OCI-LY7 (cell line): ENCODE measurements around the gene USP6NL. TPM values are rescaled to one million over a fixed set of nuclear protein-coding genes. Genes with fewer than 3 reads are reported as not detected.

ENCODE experiments used
- BruUV-seq: library from RNA; stranded (reverse); fragments of 400-500 nt; replicated peaks from 2 replicates; lab custom pipeline; 2021; lab: Mats Ljungman, UMichigan
- CTCF ChIA-PET: fragments of 300-600 bp; sonication (Branson Sonifier 250); formaldehyde crosslinking; loops from one replicate; lab custom pipeline; 2022; ENCODE audit warnings: antibody characterized with exemption; ENCODE audit not compliant: unreplicated experiment; lab: Charles Lee
- POLR2A ChIA-PET: fragments of 300-600 bp; sonication (Branson Sonifier 250); formaldehyde crosslinking; loops from one replicate; lab custom pipeline; 2022; ENCODE audit warnings: antibody characterized with exemption; lab: Charles Lee
- DNase-seq: peaks from one replicate; pipeline ENCODE4 v3.0.0-alpha.2; 2015; ENCODE audit warnings: low spot score
- H2AFZ ChIP-seq: fragments of 200-600 bp; sonication (generic), shearing (Covaris generic); 2 replicates; pipeline ENCODE4 v1.6.1; 2014; ENCODE audit warnings: mild to moderate bottlenecking, antibody characterized with exemption, low read length, moderate library complexity
- H3K27ac ChIP-seq: fragments of 200-600 bp; sonication (generic); 2 replicates; pipeline ENCODE4 v1.5.1; 2014; ENCODE audit warnings: mixed run types, low read depth, mild to moderate bottlenecking, moderate library complexity, low read length, inconsistent platforms; ENCODE audit not compliant: poor library complexity, severe bottlenecking
- H3K36me3 ChIP-seq: fragments of 200-600 bp; sonication (generic); 2 replicates; pipeline ENCODE4 v1.6.1; 2014; ENCODE audit warnings: mild to moderate bottlenecking, antibody characterized with exemption, low read length, moderate library complexity, mixed read lengths; ENCODE audit not compliant: insufficient read depth
- H3K4me1 ChIP-seq: fragments of 200-600 bp; sonication (generic); 2 replicates; pipeline ENCODE4 v1.5.1; 2014; ENCODE audit warnings: mild to moderate bottlenecking, low read length; ENCODE audit not compliant: insufficient read depth, poor library complexity, severe bottlenecking
- H3K4me2 ChIP-seq: fragments of 200-600 bp; sonication (generic); 2 replicates; pipeline ENCODE4 v1.6.1; 2014; ENCODE audit warnings: mild to moderate bottlenecking, low read length
- H3K4me3 ChIP-seq: fragments of 200-600 bp; sonication (generic); 2 replicates; pipeline ENCODE4 v1.5.1; 2014; ENCODE audit warnings: mild to moderate bottlenecking, low read depth, low read length; ENCODE audit not compliant: poor library complexity, severe bottlenecking
- H3K79me2 ChIP-seq: fragments of 200-600 bp; sonication (generic); 2 replicates; pipeline ENCODE4 v1.6.1; 2016; ENCODE audit warnings: low read depth, mild to moderate bottlenecking, low read length, moderate library complexity, mixed read lengths; ENCODE audit not compliant: insufficient read depth
- H3K9me2 ChIP-seq: fragments of 200-600 bp; sonication (generic); 2 replicates; pipeline ENCODE4 v1.6.1; 2016; ENCODE audit warnings: mild to moderate bottlenecking, low read length, mixed read lengths; ENCODE audit not compliant: insufficient read depth
- H3K9me3 ChIP-seq: fragments of 200-600 bp; sonication (generic); 2 replicates; pipeline ENCODE4 v1.6.1; 2014; ENCODE audit warnings: mild to moderate bottlenecking, mixed run types, low read length, mixed read lengths
- H4K20me1 ChIP-seq: fragments of 200-600 bp; sonication (generic); 2 replicates; pipeline ENCODE4 v1.6.1; 2014; ENCODE audit warnings: mild to moderate bottlenecking, antibody characterized with exemption, low read length, moderate library complexity, mixed read lengths; ENCODE audit not compliant: insufficient read depth
- CTCF ChIP-seq: fragments of 200-600 bp; sonication (generic); conservative IDR thresholded peaks from 2 replicates; pipeline ENCODE4 v1.5.1; 2014; ENCODE audit warnings: mild to moderate bottlenecking, antibody characterized with exemption, low read length, moderate library complexity, mixed read lengths
- EZH2phosphoT487 ChIP-seq: fragments of 200-600 bp; sonication (generic); IDR thresholded peaks from 2 replicates; pipeline ENCODE4 v1.6.1; 2018; ENCODE audit warnings: low read depth, borderline replicate concordance, mild to moderate bottlenecking, mixed run types, antibody characterized with exemption, low read length, moderate library complexity, mixed read lengths
- intact Hi-C: fragments of 100-400 bp; cut with micrococcal nuclease; formaldehyde crosslinking; loops from one replicate; pipeline ENCODE4 v1.10.0; 2022; ENCODE audit not compliant: unreplicated experiment
- total RNA-seq, 2 experiments: library from RNA; depleted of rRNA in 1 of 2; stranded (reverse); fragments of >200 nt in 1 of 2; shearing (Covaris generic) in 1 of 2; gene quantifications; 2 replicates each; pipeline ENCODE4 v1.2.3, GENCODE V29; 2014 to 2022

The USP6NL gene
- total RNA-seq, 2 experiments from 2014 or later, result 41.7 to 59.7 TPM

- no peak overlapping the region for H3K4me3 ChIP-seq
- H3K36me3 ChIP-seq, result no peaks in the 10 kb centered on the region
- CTCF ChIA-PET, result no interaction called here
- no peak for DNase-seq
- no peaks in the 10 kb centered on the region for H3K9me3 ChIP-seq
- no peaks in the 10 kb centered on the region for H4K20me1 ChIP-seq
- intact Hi-C loops, result no loop called here
- no peak overlapping the region for H3K27ac ChIP-seq
- TF ChIP-seq EZH2phosphoT487, result no peak
- no peak for TF ChIP-seq CTCF
- no peaks in the 10 kb centered on the region for H3K9me2 ChIP-seq
- POLR2A ChIA-PET, result interaction anchor here (1.7 kb wide), 1 partner anchor 43 kb away, joined by 6 read pairs; no protein-coding TSS in a partner anchor
- H2AFZ ChIP-seq, result 0 out of 2 replicates have a peak overlapping the region, but pooled peaks have one; percentile 8
- H3K4me2 ChIP-seq, result no peak overlapping the region
- peaks cover 37% of the 10 kb centered on the region for H3K4me1 ChIP-seq
- BruUV-seq, result no TSS peak
- no peaks in the 10 kb centered on the region for H3K79me2 ChIP-seq
Observed at GRCh38 chr10:11655836-11656235, 44.4 kb upstream of the USP6NL start.

GRCh38 chr10:11654659-11655058 lies 43.2 kb upstream of the USP6NL start:
- BruUV-seq, result no TSS peak
- Histone ChIP-seq H3K79me2 (no peaks in the 10 kb centered on the region), H3K9me2 (no peaks in the 10 kb centered on the region), H3K9me3 (no peaks in the 10 kb centered on the region), H4K20me1 (no peaks in the 10 kb centered on the region), H2AFZ (no peak overlapping the region), H3K27ac (no peak overlapping the region), H3K4me3 (no peak overlapping the region), H3K4me1 (peaks cover 26% of the 10 kb centered on the region), H3K36me3 (no peaks in the 10 kb centered on the region), H3K4me2 (no peak overlapping the region)
- no peak for TF ChIP-seq CTCF
- no peak for TF ChIP-seq EZH2phosphoT487
- intact Hi-C loops, result no loop called here
- DNase-seq, result no peak
- ChIA-PET CTCF (interaction anchor here (1.1 kb wide), 1 partner anchor 8 kb away, joined by 3 read pairs; no protein-coding TSS in a partner anchor), POLR2A (interaction anchor here (0.9 to 1.7 kb wide), 5 partner anchors 10 to 42 kb away, joined by 3 to 6 read pairs (median 3); no protein-coding TSS in a partner anchor)

- POLR2A ChIA-PET, result interaction anchor here (0.9 to 1.2 kb wide), 8 partner anchors 8 to 33 kb away, joined by 3 to 8 read pairs (median 4); no protein-coding TSS in a partner anchor
- no peak overlapping the region for H3K27ac ChIP-seq
- H3K9me2 ChIP-seq, result no peaks in the 10 kb centered on the region
- H3K79me2 ChIP-seq, result no peaks in the 10 kb centered on the region
- intact Hi-C loops, result no loop called here
- H3K4me2 ChIP-seq, result no peak overlapping the region
- no TSS peak for BruUV-seq
- peaks cover 18% of the 10 kb centered on the region for H3K4me1 ChIP-seq
- DNase-seq, result no peak
- no peaks in the 10 kb centered on the region for H3K36me3 ChIP-seq
- CTCF ChIA-PET, result interaction anchor here (0.6 kb wide), 1 partner anchor 227 kb away, joined by 4 read pairs; no protein-coding TSS in a partner anchor
- H4K20me1 ChIP-seq, result no peaks in the 10 kb centered on the region
- H3K9me3 ChIP-seq, result no peaks in the 10 kb centered on the region
- no peak overlapping the region for H2AFZ ChIP-seq
- TF ChIP-seq CTCF, result no peak
- no peak for TF ChIP-seq EZH2phosphoT487
- H3K4me3 ChIP-seq, result no peak overlapping the region
Observed at GRCh38 chr10:11653758-11654471, 42.5 kb upstream of the USP6NL start.
